IPS-18c (cell line): ENCODE data around the gene TMEM53.
"Not testable (repeated sequence)": the region's sequence is repeated elsewhere in the genome, so short reads cannot be mapped to it uniquely, and the experiment has no call there.

Source experiments
- H3K4me3 ChIP-seq: 2 replicates; pipeline ENCODE4 v1.7.0; 2013; ENCODE audit warnings: low read depth, mild to moderate bottlenecking, low read length, moderate library complexity; ENCODE audit not compliant: insufficient read depth
- H3K9me3 ChIP-seq: one replicate; pipeline ENCODE4 v1.6.1; 2013; ENCODE audit warnings: mild to moderate bottlenecking, low read length, moderate library complexity; ENCODE audit not compliant: control insufficient read depth, insufficient read depth

Gene TMEM53

GRCh38 chr1:44705470-44705869 lies 31.2 kb upstream of the TMEM53 start:
- Histone ChIP-seq H3K9me3 (peaks cover 2% of the 10 kb centered on the region), H3K4me3 (no peak overlapping the region)

- Histone ChIP-seq H3K9me3 (no peaks in the 10 kb centered on the region), H3K4me3 (no peak overlapping the region)
These were observed 26.9 kb upstream of the TMEM53 start for GRCh38 chr1:44701141-44701573.

- Histone ChIP-seq H3K4me3 (no peak overlapping the region), H3K9me3 (no peaks in the 10 kb centered on the region)
These were observed 26.3 kb upstream of the TMEM53 start for GRCh38 chr1:44700573-44700972.

GRCh38 chr1:44699375-44699774 lies 25.1 kb upstream of the TMEM53 start:
- not testable (repeated sequence) for H3K9me3 ChIP-seq, H3K4me3 ChIP-seq

GRCh38 chr1:44698138-44698537 lies 23.9 kb upstream of the TMEM53 start:
- Histone ChIP-seq H3K9me3 (no peaks in the 10 kb centered on the region), H3K4me3 (no peak overlapping the region)

GRCh38 chr1:44696789-44697345 lies 22.6 kb upstream of the TMEM53 start:
- Histone ChIP-seq H3K9me3 (no peaks in the 10 kb centered on the region), H3K4me3 (no peak overlapping the region)

GRCh38 chr1:44696101-44696500 lies 21.8 kb upstream of the TMEM53 start:
- Histone ChIP-seq H3K4me3 (no peak overlapping the region), H3K9me3 (no peaks in the 10 kb centered on the region)

GRCh38 chr1:44695671-44696070 lies 21.4 kb upstream of the TMEM53 start:
- Histone ChIP-seq H3K4me3 (no peak overlapping the region), H3K9me3 (no peaks in the 10 kb centered on the region)

GRCh38 chr1:44694863-44695478 lies 20.7 kb upstream of the TMEM53 start:
- no peak overlapping the region for H3K4me3 ChIP-seq
- no peaks in the 10 kb centered on the region for H3K9me3 ChIP-seq

- Histone ChIP-seq H3K9me3 (no peaks in the 10 kb centered on the region), H3K4me3 (no peak overlapping the region)
These were observed 19.6 kb upstream of the TMEM53 start for GRCh38 chr1:44693900-44694299.

GRCh38 chr1:44693159-44693558 lies 18.9 kb upstream of the TMEM53 start:
- Histone ChIP-seq H3K4me3 (no peak overlapping the region), H3K9me3 (no peaks in the 10 kb centered on the region)

- no peak overlapping the region for H3K4me3 ChIP-seq
- no peaks in the 10 kb centered on the region for H3K9me3 ChIP-seq
These were observed 15.1 kb upstream of the TMEM53 start for GRCh38 chr1:44689447-44689765.

- no peaks in the 10 kb centered on the region for H3K9me3 ChIP-seq
- no peak overlapping the region for H3K4me3 ChIP-seq
These were observed 14.6 kb upstream of the TMEM53 start for GRCh38 chr1:44688760-44689446.

GRCh38 chr1:44685881-44686280 lies 11.6 kb upstream of the TMEM53 start:
- H3K4me3 ChIP-seq = no peak overlapping the region

GRCh38 chr1:44685218-44685617 lies 10.9 kb upstream of the TMEM53 start:
- no peak overlapping the region for H3K4me3 ChIP-seq
- H3K9me3 ChIP-seq = peaks cover 2% of the 10 kb centered on the region

More at GRCh38 chr1:44685881-44686280, 11.6 kb upstream of the TMEM53 start:
- H3K9me3 ChIP-seq = peaks cover 2% of the 10 kb centered on the region

- Histone ChIP-seq H3K4me3 (no peak overlapping the region), H3K9me3 (peaks cover 2% of the 10 kb centered on the region)
These were observed 10.2 kb upstream of the TMEM53 start for GRCh38 chr1:44684525-44684924.

- Histone ChIP-seq H3K9me3 (peaks cover 2% of the 10 kb centered on the region), H3K4me3 (no peak overlapping the region)
These were observed 8.6 kb upstream of the TMEM53 start for GRCh38 chr1:44682883-44683265.
